GOT3 (cell line): ENCODE measurements around the gene ERC1.
"Not testable (repeated sequence)": the region's sequence is repeated elsewhere in the genome, so short reads cannot be mapped to it uniquely, and the experiment has no call there.

Source experiments
- DNase-seq: peaks from one replicate; lab custom pipeline; 2025; ENCODE audit warnings: mixed read lengths; lab: John Stamatoyannopoulos, UW

The ERC1 gene

GRCh38 chr12:1319212-1319611, 328.2 kb downstream of the ERC1 start:
- no peak for DNase-seq

- no peak for DNase-seq
Measured at GRCh38 chr12:1320021-1320420, 329.0 kb downstream of the ERC1 start.

DNA sequence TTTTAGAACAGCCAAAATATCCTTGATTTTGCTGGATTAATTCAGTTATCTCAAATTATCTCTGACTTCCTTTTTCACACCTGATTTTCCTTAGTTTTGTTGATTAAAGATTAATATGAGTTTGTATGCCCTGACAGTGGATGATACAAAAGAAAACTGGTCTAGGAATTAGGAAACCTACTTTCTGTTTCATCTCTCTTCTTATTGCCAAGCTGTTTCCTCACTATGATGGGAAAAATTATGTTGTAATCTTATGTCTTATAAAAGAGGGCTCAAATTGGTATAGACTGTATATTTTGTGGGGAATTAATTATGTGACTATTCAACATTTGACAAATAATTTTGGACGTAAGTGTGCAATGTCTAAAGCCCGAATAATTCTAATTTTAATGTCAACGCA, 331.8 kb downstream of the ERC1 start:
- no peak for DNase-seq

GRCh38 chr12:1324099-1324498, 333.1 kb downstream of the ERC1 start:
- no peak for DNase-seq

GRCh38 chr12:1324910-1325309, 333.9 kb downstream of the ERC1 start:
- no peak for DNase-seq

- DNase-seq: no peak
Measured at GRCh38 chr12:1325666-1326065, 334.6 kb downstream of the ERC1 start.

GRCh38 chr12:1326258-1326657, 335.2 kb downstream of the ERC1 start:
- no peak for DNase-seq

DNA sequence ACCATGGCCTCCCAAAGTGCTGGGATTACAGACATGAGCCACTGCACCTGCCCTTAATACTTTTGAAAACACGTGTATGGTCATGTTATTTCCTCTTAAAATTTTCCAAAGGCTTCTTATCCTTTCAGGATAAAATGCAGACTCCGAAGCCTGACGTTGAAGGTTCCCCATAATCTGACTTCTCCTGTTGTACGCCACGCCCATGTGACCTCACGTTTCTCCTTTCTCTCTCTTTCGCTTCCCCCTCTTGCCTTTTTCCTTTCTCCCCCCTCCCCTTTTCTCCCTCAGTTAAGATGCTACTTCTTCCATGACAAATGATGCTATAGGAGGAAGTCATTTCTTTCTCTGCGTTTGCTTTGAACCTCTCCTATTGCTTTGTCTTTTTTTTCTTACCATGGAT, 337.4 kb downstream of the ERC1 start:
- DNase-seq: no peak

- no peak for DNase-seq
Measured at GRCh38 chr12:1329784-1330476, 338.9 kb downstream of the ERC1 start.

DNA sequence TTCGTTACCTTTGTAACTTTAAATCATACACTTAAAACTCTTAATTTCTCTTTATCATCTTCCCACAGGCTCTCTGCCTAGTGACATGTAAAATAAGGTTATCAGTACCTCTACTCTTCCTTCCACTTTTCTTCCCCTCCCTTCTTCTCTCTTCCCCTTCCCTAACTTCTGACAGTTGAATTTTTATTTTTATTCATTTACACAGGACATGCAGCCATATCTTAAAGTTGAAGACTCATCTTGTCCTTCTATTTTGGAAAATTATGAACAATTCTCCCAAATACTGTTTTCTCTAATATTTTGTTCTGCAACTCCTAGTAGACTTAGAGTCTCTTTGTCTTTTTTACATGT, 339.4 kb downstream of the ERC1 start:
- DNase-seq: no peak

GRCh38 chr12:1332327-1332726, 341.3 kb downstream of the ERC1 start:
- DNase-seq: no peak

DNA sequence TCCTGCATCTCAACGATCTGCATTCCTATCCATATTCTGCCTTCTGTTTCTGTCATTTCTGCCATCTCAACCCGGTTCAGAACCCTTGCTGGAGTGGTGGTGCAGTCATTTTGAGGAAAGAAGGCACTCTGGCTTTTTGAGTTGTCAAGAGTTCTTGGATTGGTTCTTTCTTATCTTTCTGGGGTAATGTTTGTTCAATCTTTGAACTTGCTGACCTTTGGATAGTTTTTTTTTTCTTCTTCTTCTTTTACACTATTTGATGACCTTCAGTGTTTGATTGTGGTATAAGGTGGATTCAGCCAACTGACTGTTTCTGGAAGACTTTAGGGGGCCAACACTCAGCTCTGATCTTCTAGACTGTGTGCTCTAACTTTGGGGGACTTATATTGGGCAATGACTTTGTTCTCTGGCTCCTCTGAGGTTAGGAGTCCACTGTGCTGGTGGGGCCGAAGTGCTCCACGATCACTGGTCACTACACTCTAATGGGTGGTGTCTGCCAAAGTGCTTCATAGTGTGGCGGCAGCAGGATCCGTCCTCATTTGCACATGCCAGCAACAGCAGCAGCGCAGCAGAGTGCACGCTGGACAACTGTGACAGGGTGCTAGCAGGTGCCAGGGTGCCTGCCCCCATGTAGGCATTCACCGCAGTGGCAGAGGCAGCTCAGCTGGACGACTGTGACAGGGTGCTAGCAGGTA, 347.6 kb downstream of the ERC1 start:
- DNase-seq: no peak

DNA sequence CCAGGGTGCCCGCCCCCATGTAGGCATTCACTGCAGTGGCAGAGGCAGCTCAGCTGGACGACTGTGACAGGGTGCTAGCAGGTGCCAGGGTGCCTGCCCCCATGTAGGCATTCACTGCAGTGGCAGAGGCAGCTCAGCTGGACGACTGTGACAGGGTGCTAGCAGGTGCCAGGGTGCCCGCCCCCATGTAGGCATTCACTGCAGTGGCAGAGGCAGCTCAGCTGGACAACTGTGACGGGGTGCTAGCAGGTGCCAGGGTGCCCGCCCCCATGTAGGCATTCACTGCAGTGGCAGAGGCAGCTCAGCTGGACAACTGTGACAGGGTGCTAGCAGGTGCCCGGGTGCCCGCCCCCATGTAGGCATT, 348.1 kb downstream of the ERC1 start:
- not testable (repeated sequence) for DNase-seq

GRCh38 chr12:1339618-1340319, 348.7 kb downstream of the ERC1 start:
- DNase-seq: no peak

DNA sequence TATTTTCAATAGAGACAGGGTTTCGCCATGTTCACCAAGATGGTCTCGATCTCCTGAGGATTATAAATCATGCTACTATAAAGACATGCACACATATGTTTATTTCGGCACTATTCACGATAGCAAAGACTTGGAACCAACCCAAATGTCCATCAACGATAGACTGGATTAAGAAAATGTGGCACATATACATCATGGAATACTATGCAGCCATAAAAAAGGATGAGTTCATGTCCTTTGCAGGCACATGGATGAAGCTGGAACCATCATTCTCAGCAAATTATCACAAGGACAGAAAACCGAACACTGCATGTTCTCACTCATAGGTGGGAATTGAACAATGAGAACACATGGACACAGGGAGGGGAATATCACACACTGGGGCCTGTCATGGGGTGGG, 350.2 kb downstream of the ERC1 start:
- DNase-seq: not testable (repeated sequence)

- DNase-seq: no peak
Measured at GRCh38 chr12:1343422-1343821, 352.4 kb downstream of the ERC1 start.

DNA sequence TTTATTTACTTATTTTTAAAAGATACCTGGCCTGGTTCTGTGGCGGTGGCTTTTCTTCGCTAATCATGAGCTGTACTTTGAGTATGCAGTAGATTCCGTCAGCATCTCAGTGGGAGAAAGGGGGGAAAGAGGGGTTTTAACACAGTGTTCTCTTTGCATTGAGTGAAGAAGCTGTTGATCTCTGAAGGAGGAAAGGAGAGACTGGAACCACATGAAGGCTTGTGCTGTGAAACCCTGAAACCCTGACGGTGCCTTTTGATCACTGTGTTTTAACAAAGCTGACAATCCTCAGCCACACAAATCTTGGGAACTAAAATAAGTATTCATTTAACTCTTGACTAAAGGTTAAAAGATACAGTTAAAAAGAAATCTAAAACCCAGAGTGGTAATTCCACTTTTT, 353.2 kb downstream of the ERC1 start:
- no peak for DNase-seq

GRCh38 chr12:1346126-1346525, 355.1 kb downstream of the ERC1 start:
- DNase-seq: no peak

DNA sequence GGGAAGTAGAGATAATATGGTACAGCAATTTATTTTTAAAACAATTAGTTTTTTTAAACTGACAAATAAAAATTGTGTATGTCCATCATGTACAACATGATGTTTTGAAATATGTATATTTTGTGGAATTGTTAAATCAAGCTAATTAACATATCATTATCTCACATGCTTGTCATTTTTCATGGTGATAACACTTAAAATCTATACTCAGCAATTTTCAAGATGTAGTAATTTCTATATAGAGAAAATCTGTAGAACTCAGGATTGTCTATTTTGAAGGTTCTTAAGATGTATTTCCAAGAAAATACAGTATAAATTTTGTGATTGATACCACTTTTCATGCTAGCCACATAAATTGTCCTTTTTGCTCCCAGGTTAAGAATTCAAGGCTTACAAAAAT, 356.3 kb downstream of the ERC1 start:
- no peak for DNase-seq

- DNase-seq: no peak
Measured at GRCh38 chr12:1348606-1349005, 357.6 kb downstream of the ERC1 start.

DNA sequence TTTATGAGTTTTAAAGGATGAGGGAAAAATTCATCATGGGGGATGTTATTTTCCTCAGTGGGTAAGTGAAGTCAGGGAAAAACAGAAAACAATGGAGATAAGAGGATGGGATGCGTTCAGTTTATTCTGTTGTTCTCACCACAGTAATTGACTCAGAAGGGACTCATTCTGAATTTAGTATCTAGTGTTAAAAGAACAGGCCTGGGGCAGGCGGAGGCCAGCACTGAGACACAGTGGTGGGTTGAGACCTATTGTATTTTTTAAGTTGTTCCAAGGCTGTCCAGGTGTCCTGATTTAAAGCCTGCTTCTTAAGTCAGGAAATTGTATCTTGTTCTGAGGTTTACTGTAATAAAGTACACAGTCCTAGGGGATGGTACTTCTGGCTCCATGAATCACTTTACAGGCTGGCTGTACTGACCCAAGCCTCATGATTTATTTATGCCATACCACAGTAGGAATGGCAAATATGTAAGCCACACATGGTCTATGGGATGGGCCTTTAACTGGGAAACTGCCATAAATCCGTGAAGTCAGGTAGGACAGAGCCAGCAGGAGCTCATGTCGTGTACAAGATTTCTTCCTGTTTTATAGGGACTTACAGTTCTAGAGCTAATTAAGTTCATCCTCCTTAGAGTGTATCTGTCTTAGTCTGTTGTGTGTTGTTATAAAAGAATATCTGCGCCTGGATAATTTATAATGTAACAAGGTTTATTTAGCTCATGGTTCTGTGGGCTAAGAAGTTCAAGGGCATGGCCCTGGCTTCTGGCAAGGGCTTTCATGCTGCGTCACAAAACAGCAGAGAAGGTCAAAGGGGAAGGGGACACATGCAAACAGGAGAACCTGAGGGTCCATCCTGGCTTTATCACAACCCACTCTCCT, 359.3 kb downstream of the ERC1 start:
- DNase-seq: no peak

DNA sequence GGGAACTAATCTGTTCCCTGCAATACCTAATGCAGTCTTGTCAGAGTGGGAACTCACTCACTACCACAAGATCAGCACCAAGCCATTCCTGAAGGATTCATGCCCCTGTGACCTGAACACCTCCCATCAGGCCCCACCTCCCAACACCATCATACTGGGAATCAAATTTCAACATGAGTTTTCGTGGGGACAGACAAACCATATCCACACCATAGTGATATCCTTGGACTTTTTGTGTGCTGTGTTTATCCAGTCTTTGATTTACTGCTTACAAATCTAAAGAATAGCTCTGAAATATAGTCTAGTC, 359.9 kb downstream of the ERC1 start:
- DNase-seq: no peak

DNA sequence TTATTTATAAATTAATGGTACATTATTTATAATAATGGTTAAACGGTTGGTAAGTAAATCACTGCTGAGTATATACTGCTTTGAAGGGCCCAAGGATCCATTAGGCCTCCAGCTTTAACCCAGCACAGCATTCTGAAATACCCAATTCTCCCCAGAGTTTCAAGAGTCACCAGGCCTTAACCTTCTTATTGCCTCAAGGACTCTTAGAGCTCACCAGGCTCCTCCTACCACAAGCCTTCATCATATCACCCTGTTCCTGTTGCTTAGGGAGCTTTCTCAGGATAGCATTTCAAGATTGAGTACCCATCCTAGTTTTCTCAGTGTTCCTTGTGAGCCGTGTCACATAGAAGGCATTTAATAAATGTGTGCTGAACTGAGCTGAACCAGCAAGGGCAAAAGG, 360.9 kb downstream of the ERC1 start:
- no peak for DNase-seq
